Erythroblast (primary cell): ENCODE data around the gene MSX2.

Source experiments
- GATA1 ChIP-seq: IDR thresholded peaks from 2 replicates; pipeline ENCODE4 v1.6.1; 2011; ENCODE audit warnings: low read depth, mild to moderate bottlenecking, control low read depth, low read length, moderate library complexity
- POLR2A ChIP-seq: IDR thresholded peaks from 2 replicates; pipeline ENCODE4 v1.6.1; 2011; ENCODE audit warnings: mild to moderate bottlenecking, low read length

DNA sequence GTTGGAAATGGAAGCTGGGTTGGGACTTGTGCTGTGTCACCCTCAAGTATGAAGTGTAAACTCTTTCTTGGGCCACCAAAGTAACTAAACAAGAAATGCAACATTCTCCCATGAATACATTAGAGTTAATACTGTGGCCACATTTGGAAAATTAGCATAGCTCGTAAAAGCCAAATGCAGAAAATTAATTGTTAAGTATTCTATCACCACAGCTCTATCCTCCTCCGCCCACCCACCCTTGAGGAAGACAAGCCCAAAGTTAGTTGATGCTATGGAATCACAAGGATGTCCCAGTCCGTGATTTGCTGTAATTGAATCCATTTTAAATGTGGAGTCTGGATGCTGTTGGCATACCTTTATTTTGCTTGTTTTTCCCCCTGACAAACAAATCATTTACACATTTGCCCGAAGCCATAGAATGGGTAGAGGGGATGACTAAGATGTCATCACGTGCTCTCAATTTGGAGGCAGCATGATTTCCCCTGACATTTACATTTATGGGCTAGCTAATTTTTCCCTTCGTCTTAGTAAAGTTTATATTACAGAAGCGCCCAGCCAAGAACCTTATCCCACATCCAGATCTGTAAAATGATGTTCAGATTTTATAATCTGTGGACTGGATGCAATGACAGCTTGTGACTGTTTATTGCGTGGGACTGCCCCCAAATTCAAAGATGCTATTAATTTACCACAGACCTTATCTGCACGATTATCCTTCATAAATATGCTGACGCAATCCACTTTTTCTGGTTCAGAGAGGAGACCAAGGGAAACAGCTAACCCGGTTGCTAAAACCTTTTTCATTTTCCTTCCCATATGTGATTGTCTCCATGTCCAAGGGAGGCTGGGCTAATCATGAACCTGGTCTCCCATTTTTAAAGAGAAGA is 3.7 kb downstream of the MSX2 start:
- TF ChIP-seq POLR2A (no peak), GATA1 (no peak)
